Panc1 (cell line): Measurements from ENCODE around the gene MID1IP1.

Source experiments
- CTCF ChIP-seq: fragments of 450-650 bp; IDR thresholded peaks from 2 replicates; pipeline ENCODE4 v1.5.1; 2017; ENCODE audit warnings: mild to moderate bottlenecking
- REST ChIP-seq, 2 experiments: IDR thresholded peaks; 2 replicates each; pipeline ENCODE4 v1.6.1; 2011 to 2012; ENCODE audit warnings: low read depth in 2 of 2, control low read depth in 1 of 2, low read length in 1 of 2, mild to moderate bottlenecking in 1 of 2, moderate library complexity in 1 of 2; ENCODE audit not compliant: insufficient read depth in 1 of 2
- SIN3A ChIP-seq: IDR thresholded peaks from 2 replicates; pipeline ENCODE4 v1.6.1; 2012; ENCODE audit warnings: low read depth, mild to moderate bottlenecking, low read length, moderate library complexity, borderline replicate concordance; ENCODE audit not compliant: insufficient read depth
- TCF7L2 ChIP-seq: IDR thresholded peaks from 2 replicates; pipeline ENCODE4 v1.6.1; 2011; ENCODE audit warnings: mild to moderate bottlenecking, low read depth, low read length, inconsistent platforms

- TF ChIP-seq CTCF (no peak), SIN3A (no peak), REST (IDR thresholded peaks at IDR 0.05; ENCODE audit: insufficient read depth in 1 of 2, low read depth in 2 of 2, low read length in 1 of 2) (no peak), TCF7L2 (no peak)
Observed at GRCh38 chrX:38770152-38770551, 31.1 kb upstream of the MID1IP1 start.
